WI38 (cell line): ENCODE measurements around the gene RPL13.

Experiments used
- H3K4me3 ChIP-seq: 2 replicates; pipeline ENCODE4 v1.5.1; 2011; ENCODE audit warnings: low read depth, mild to moderate bottlenecking, control low read depth, low read length
- TF ChIP-seq, protein P1 (sequence below): IDR thresholded peaks from 2 replicates; pipeline ENCODE4 v1.5.1; 2012; ENCODE audit warnings: low read depth, mild to moderate bottlenecking, control low read depth, low read length

Gene RPL13

DNA sequence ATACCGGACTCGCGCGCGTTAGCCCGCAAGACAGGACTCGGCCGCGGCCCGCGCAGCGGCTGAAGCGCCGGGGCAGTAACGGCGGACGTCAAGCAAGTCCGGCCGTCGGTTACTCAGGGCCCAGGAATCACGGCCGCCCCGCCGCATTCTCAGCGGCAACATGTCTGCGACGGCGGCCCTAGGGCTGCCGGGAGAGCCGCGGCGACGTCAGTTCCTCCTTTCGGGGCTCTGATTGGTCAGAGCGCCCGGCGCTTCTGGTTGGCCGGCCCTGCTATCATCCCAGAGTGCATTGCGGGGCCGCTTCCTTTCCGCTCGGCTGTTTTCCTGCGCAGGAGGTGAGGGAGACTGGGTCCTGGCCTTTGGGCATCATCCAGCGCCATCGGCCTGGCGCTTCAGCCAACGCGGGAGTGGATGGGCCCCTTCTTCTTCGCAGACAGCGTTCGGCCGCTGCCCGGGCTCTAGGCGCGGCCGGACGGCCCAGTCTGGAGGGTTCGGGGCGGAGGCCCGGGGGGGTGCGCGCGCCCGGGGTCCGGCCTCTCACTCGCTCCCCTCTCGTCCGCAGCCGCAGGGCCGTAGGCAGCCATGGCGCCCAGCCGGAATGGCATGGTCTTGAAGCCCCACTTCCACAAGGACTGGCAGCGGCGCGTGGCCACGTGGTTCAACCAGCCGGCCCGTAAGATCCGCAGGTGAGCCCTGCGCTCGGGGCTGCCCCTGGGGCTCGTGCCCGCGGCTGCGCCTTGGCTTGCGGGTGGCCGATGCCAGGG, at the start of gene RPL13:
RPL13 (plus strand) TSS at position 305 of the 764 bp plus-strand sequence; CDS start at position 583, 278 bp downstream.
- TF ChIP-seq, protein P1, sequence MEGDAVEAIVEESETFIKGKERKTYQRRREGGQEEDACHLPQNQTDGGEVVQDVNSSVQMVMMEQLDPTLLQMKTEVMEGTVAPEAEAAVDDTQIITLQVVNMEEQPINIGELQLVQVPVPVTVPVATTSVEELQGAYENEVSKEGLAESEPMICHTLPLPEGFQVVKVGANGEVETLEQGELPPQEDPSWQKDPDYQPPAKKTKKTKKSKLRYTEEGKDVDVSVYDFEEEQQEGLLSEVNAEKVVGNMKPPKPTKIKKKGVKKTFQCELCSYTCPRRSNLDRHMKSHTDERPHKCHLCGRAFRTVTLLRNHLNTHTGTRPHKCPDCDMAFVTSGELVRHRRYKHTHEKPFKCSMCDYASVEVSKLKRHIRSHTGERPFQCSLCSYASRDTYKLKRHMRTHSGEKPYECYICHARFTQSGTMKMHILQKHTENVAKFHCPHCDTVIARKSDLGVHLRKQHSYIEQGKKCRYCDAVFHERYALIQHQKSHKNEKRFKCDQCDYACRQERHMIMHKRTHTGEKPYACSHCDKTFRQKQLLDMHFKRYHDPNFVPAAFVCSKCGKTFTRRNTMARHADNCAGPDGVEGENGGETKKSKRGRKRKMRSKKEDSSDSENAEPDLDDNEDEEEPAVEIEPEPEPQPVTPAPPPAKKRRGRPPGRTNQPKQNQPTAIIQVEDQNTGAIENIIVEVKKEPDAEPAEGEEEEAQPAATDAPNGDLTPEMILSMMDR = no peak
- peak within 1 kb of the TSS; percentile 87 for H3K4me3 ChIP-seq

DNA sequence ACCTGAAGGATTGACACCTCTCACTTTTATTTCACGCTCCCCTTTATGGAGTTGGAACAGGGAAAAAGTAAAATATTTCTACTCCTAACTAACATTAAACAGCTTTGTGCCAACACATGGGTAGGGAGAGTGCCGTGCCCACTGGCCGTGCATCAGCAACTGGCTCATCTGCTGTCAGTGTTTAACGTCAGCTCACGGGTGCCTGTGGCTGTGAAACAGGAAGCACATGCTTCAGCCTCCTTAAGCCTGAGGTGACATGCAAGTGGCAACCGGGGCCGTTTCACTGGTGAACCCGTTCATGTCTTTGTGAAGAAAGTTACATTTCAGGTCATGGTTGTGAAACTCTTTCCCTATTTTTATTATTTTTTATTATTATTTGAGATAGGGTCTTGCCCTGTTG, 49.1 kb upstream of the RPL13 start:
- TF ChIP-seq, protein P1 = no peak
- H3K4me3 ChIP-seq = no peak overlapping the region

DNA sequence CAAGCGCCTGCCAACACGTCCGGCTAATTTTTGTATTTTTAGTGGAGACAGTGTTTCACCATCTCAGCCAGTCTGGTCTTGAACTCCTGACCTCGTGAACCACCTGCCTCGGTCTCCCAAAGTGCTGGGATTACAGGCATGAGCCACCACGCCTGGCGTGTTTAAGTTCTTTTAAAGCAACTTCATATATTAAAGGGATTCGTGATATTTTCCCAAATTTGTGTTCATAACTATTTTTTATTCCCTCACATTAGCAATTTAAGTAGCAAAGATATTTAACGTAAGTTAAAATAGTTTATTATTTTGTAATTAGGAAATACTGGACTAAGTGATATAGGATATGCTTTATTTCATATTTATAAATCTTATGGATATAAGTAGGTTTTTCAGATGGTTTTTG, 48.0 kb upstream of the RPL13 start:
- TF ChIP-seq, protein P1 = no peak
- H3K4me3 ChIP-seq = no peak overlapping the region

DNA sequence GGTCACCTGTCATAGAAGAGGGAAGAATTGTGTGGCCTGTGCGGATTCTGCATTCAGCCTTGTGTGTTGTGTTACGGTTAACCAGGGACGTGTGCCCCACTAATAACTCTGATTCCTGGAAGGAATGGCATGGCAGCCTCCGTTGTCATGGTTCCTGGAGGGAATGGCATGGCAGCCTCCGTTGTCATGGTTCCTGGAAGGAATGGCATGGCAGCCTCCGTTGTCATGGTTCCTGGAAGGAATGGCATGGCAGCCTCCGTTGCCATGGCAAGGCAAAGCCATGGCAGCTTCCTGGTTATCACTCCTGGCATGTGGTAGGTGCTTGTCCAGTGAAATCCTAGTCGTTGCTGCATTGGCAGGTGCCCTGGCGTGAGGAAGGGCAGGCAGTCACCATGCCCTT, 43.4 kb upstream of the RPL13 start:
- TF ChIP-seq, protein P1 = no peak
- H3K4me3 ChIP-seq = no peak overlapping the region

DNA sequence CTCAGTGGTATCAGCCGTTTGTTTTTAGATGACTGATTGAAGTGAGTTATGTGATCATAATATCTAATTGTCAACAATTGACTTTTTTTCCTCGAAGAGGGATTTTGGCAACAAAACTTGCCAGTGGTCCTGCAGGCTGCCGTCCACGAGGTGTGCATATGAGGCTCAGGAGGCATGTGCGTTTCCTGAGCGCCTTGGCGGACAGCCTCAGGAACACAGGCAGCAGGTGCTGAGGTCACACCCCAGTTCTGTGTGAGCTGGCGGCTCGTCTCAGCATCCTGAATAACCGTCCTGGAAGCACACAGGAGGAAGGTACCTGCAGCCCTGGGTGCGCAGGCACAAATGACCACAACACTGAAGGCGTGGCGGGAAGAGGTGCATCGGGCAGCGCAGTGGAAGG, 40.6 kb upstream of the RPL13 start:
- H3K4me3 ChIP-seq = no peak overlapping the region
- TF ChIP-seq, protein P1 = no peak

DNA sequence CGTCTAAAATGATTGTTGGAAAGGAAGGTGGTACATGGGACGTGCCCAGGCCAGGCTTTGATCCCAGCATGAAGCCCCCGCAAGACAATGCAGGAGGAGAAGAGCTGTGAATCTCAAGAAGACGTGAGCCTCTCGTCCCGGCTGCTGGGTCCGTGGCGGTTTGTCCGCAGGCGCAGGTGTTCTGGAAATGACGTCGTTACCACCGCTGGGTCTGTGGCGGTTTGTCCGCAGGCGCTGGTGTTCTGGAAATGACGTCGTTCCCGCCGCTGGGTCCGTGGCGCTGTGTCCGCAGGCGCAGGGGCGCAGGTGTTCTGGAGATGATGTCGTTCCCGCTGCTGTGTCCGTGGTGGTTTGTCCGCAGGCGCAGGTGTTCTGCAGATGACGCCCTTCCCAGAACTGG, 38.2 kb upstream of the RPL13 start:
- TF ChIP-seq, protein P1 = no peak
- H3K4me3 ChIP-seq = no peak overlapping the region

DNA sequence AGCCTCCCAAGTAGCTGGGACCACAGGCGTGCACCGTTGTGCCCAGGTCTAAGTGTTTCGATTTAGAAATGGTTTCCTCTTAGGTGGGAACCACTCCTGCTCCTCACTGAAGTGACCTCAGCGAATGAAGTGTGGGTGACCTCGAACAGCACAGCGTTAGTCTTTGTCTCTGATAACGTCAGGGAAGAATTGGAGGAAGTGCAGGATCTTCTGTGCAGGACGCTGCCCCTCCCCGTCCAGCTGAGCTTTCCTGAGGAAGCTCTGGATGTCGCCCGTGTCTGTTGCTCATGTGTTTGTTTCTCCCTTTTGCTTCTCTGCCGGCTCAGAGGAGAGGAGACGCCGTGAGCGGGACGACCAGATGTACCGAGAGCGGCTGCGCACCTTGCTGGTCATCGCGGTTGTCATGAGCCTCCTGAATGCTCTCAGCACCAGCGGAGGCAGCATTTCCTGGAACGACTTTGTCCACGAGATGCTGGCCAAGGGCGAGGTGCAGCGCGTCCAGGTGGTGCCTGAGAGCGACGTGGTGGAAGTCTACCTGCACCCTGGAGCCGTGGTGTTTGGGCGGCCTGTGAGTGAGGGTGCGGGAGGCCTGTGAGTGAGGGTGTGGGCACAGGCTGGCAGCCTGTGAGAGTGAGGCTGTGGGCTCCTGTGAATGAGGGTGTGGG, 36.7 kb upstream of the RPL13 start:
- TF ChIP-seq, protein P1 = no peak

More for the DNA sequence above, 36.7 kb upstream of the RPL13 start:
- H3K4me3 ChIP-seq = no peak overlapping the region
